Natural killer cell (primary cell): Measurements from ENCODE around the gene RGS14. TPM values are rescaled to one million over a fixed set of nuclear protein-coding genes. Genes with fewer than 3 reads are reported as not detected.

Experiments
- ATAC-seq, 3 donors: fragments of 150-1000 bp in 2 of 3; fragments of 200-7000 bp in 1 of 3; cut with Tn5 transposase; 1 replicate in 1 of 3; 2 replicates in 2 of 3; pipeline ENCODE4 v1.10.0; 2021; ENCODE audit warnings: mild to moderate bottlenecking in 2 of 3, moderate library complexity in 2 of 3
- DNase-seq, 2 donors: peaks; one replicate each; pipeline versions ENCODE4 v3.0.0 to v3.0.0-alpha.2; 2013 to 2021; ENCODE audit warnings: mixed read lengths in 1 of 2
- H3K27ac ChIP-seq: one replicate; pipeline ENCODE4 v1.5.1; 2013; ENCODE audit warnings: mild to moderate bottlenecking, low read length
- H3K27me3 ChIP-seq: one replicate; pipeline ENCODE4 v1.6.1; 2013; ENCODE audit warnings: low read length; ENCODE audit not compliant: control insufficient read depth, insufficient read depth
- H3K36me3 ChIP-seq: one replicate; pipeline ENCODE4 v1.6.1; 2013; ENCODE audit warnings: low read length; ENCODE audit not compliant: control insufficient read depth, insufficient read depth
- H3K4me1 ChIP-seq: one replicate; pipeline ENCODE4 v1.6.1; 2013; ENCODE audit warnings: low read length; ENCODE audit not compliant: control insufficient read depth, insufficient read depth
- H3K4me3 ChIP-seq: one replicate; pipeline ENCODE4 v1.5.1; 2013; ENCODE audit warnings: low read length
- H3K9me3 ChIP-seq: one replicate; pipeline ENCODE4 v1.6.1; 2013; ENCODE audit warnings: low read length; ENCODE audit not compliant: control insufficient read depth, insufficient read depth
- H3K27ac Mint-ChIP-seq, 2 donors: one replicate each; pipeline ENCODE4 v1.8.0; 2022; ENCODE audit warnings: mild to moderate bottlenecking in 2 of 2, mixed read lengths in 2 of 2, moderate library complexity in 1 of 2
- H3K27me3 Mint-ChIP-seq, 2 donors: one replicate each; pipeline ENCODE4 v1.8.0; 2022; ENCODE audit warnings: low read depth in 2 of 2, mixed read lengths in 2 of 2
- H3K36me3 Mint-ChIP-seq: one replicate; pipeline ENCODE4 v1.8.0; 2022; ENCODE audit warnings: mixed read lengths
- H3K4me1 Mint-ChIP-seq, 2 donors: one replicate each; pipeline ENCODE4 v1.8.0; 2022; ENCODE audit warnings: mixed read lengths in 2 of 2
- H3K4me3 Mint-ChIP-seq: one replicate; pipeline ENCODE4 v1.8.0; 2022; ENCODE audit warnings: mild to moderate bottlenecking, moderate library complexity, mixed read lengths
- H3K9me3 Mint-ChIP-seq, 2 donors: one replicate each; pipeline ENCODE4 v1.8.0; 2022; ENCODE audit warnings: mixed read lengths in 2 of 2
- CTCF ChIP-seq: fragments of 200-600 bp; IDR thresholded peaks from one replicate; pipeline ENCODE4 v1.8.0; 2022; ENCODE audit warnings: antibody characterized with exemption
- WGBS: methylation state at CpG from one replicate; pipeline ENCODE4 v1.1.7; 2013; ENCODE audit warnings: missing lambda C conversion rate; ENCODE audit not compliant: insufficient coverage; 5-methylcytosine and 5-hydroxymethylcytosine counted together
- intact Hi-C: fragments of 100-400 bp; cut with micrococcal nuclease; formaldehyde crosslinking; loops from one replicate; pipeline ENCODE4 v1.14.2; 2022
- total RNA-seq, 4 donors: library from RNA; stranded (reverse); fragments of 120-200 nt in 1 of 4; gene quantifications; one replicate each; pipeline versions ENCODE4 v1.2.3 to v1.2.4, GENCODE V29; 2013 to 2022

The RGS14 gene
- total RNA-seq, 3 donors from 2014 or later (not counting 1 experiment from before 2014, with no cell fraction given): 57.3 to 87.0 (median 66.1) TPM

- Mint-ChIP-seq H3K9me3 (no peaks in the 10 kb centered on the region), H3K4me1 (peaks cover 34 to 64% of the 10 kb centered on the region in 2 donors), H3K4me3 (peak overlapping the region; percentile 31), H3K27me3 (no peaks in the 10 kb centered on the region), H3K36me3 (no peaks in the 10 kb centered on the region), H3K27ac (peak overlapping the region in 1 of 2 donors; percentile 63)
- H3K36me3 ChIP-seq: peaks cover 62% of the 10 kb centered on the region
- DNase-seq (no peak), ATAC-seq (no peak)
- WGBS: 65% methylated on average over 13 of the region's 13 CpGs
- H3K9me3 ChIP-seq: no peaks in the 10 kb centered on the region
- intact Hi-C loops: no loop called here
- H3K4me3 ChIP-seq: no peak overlapping the region
- peaks cover 96% of the 10 kb centered on the region for H3K4me1 ChIP-seq
- no peak for TF ChIP-seq CTCF
- H3K27ac ChIP-seq: no peak overlapping the region
- no peaks in the 10 kb centered on the region for H3K27me3 ChIP-seq
These were observed 24.8 kb upstream of the RGS14 start for GRCh38 chr5:177332896-177333260.

GRCh38 chr5:177333420-177334154 lies 24.1 kb upstream of the RGS14 start:
- ATAC-seq: no peak

DNA sequence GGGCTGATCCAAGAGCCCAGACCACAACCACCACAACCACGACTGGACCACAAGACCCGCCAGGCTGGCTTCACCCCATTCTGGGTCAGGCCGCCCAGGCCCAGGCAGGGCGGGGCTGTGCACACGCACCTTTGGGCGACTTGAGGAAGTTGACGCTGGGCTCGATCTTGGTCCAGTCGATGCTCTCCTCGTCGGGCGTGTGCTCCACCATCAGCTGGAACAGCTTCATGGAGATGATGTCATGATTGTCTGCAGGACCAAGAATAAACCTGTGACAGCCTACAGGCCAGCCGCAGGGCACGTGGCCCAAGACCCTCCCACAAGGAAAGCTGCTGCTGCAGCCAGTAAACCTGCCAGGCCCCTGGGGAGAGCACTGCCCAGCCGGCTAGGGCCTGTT lies 23.6 kb upstream of the RGS14 start:
- peaks cover 34 to 62% of the 10 kb centered on the region in 2 donors for H3K4me1 Mint-ChIP-seq
- H3K36me3 Mint-ChIP-seq: no peaks in the 10 kb centered on the region

More at GRCh38 chr5:177333420-177334154, 24.1 kb upstream of the RGS14 start:
- no peaks in the 10 kb centered on the region for H3K36me3 Mint-ChIP-seq
- intact Hi-C loops: no loop called here
- no peaks in the 10 kb centered on the region for H3K9me3 Mint-ChIP-seq
- H3K27me3 ChIP-seq: no peaks in the 10 kb centered on the region
- H3K4me1 ChIP-seq: peaks cover 96% of the 10 kb centered on the region
- H3K27ac ChIP-seq: no peak overlapping the region
- peaks cover 29 to 59% of the 10 kb centered on the region in 2 donors for H3K4me1 Mint-ChIP-seq
- no peak overlapping the region for H3K4me3 Mint-ChIP-seq
- H3K27ac Mint-ChIP-seq: peak overlapping the region in 1 of 2 donors; percentile 24
- H3K36me3 ChIP-seq: peaks cover 66% of the 10 kb centered on the region
- 88% methylated on average over 15 of the region's 16 CpGs for WGBS
- no peak for DNase-seq
- no peak for TF ChIP-seq CTCF
- H3K9me3 ChIP-seq: no peaks in the 10 kb centered on the region
- H3K4me3 ChIP-seq: no peak overlapping the region
- H3K27me3 Mint-ChIP-seq: no peaks in the 10 kb centered on the region

More for the DNA sequence above, 23.6 kb upstream of the RGS14 start:
- Histone ChIP-seq H3K4me3 (no peak overlapping the region), H3K27me3 (no peaks in the 10 kb centered on the region), H3K27ac (no peak overlapping the region), H3K4me1 (peaks cover 96% of the 10 kb centered on the region), H3K36me3 (peaks cover 66% of the 10 kb centered on the region), H3K9me3 (no peaks in the 10 kb centered on the region)
- no peaks in the 10 kb centered on the region for H3K27me3 Mint-ChIP-seq
- DNase-seq: no peak
- no peaks in the 10 kb centered on the region for H3K9me3 Mint-ChIP-seq
- H3K27ac Mint-ChIP-seq: peak overlapping the region in 1 of 2 donors; percentile 24
- no peak for TF ChIP-seq CTCF
- ATAC-seq: no peak
- 65% methylated on average over 15 of the region's 15 CpGs for WGBS
- intact Hi-C loops: no loop called here
- no peak overlapping the region for H3K4me3 Mint-ChIP-seq
